Peyer's patch (tissue), 4 donors: ENCODE data around the gene UPK1A.

Experiments
- POLR2A ChIP-seq, 2 donors: fragments of 450-650 bp; IDR thresholded peaks; one replicate each; pipeline ENCODE4 v1.5.1; 2017; ENCODE audit warnings: antibody characterized with exemption in 2 of 2, mild to moderate bottlenecking in 2 of 2, moderate library complexity in 2 of 2
- TF ChIP-seq, protein P1 (sequence below), 6 experiments: fragments of 450-650 bp in 4 of 6; fragments of 200-600 bp in 2 of 6; sonication (generic) in 1 of 6; IDR thresholded peaks; one replicate each; pipeline ENCODE4 v1.5.1; 2017 to 2019; ENCODE audit warnings: antibody characterized with exemption in 6 of 6, mild to moderate bottlenecking in 3 of 6, moderate library complexity in 1 of 6

DNA sequence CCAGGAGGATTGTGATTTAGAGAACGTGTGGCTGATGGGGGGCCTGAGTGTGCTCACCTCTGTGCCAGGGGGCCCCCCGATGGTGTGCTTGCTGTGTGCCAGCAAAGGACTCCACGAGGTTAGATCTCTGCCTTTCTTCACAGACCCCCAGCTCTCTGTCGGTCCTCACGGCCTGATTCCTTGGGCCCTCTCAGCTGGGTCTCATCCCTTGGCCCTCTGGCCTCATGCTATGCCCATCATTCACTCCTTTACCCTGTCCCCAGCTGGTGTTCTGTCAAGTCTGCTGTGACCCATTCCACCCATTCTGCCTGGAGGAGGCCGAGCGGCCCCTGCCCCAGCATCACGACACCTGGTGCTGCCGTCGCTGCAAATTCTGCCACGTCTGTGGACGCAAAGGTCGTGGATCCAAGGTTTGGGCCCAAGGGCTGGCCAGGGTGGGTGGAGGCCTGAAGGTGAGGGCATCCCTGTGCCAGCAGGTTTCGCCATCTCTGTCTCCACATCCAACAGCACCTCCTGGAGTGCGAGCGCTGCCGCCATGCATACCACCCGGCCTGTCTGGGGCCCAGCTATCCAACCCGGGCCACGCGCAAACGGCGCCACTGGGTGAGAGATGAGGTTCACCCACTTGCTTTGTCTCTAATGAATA lies 59.0 kb downstream of the UPK1A start:
- TF ChIP-seq, protein P1, sequence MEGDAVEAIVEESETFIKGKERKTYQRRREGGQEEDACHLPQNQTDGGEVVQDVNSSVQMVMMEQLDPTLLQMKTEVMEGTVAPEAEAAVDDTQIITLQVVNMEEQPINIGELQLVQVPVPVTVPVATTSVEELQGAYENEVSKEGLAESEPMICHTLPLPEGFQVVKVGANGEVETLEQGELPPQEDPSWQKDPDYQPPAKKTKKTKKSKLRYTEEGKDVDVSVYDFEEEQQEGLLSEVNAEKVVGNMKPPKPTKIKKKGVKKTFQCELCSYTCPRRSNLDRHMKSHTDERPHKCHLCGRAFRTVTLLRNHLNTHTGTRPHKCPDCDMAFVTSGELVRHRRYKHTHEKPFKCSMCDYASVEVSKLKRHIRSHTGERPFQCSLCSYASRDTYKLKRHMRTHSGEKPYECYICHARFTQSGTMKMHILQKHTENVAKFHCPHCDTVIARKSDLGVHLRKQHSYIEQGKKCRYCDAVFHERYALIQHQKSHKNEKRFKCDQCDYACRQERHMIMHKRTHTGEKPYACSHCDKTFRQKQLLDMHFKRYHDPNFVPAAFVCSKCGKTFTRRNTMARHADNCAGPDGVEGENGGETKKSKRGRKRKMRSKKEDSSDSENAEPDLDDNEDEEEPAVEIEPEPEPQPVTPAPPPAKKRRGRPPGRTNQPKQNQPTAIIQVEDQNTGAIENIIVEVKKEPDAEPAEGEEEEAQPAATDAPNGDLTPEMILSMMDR (IDR thresholded peaks at IDR 0.05) = no peak
- TF ChIP-seq POLR2A (IDR thresholded peaks at IDR 0.05) = no peak
